CD4-positive, alpha-beta T cell treated with Interleukin-15 for 4 hours (primary cell): ENCODE results near the gene NFU1.
"Not testable (repeated sequence)": the region's sequence is repeated elsewhere in the genome, so short reads cannot be mapped to it uniquely, and the experiment has no call there.

Source experiments
- DNase-seq: peaks from one replicate; pipeline ENCODE4 v3.0.0-alpha.2; 2020; ENCODE audit warnings: low spot score

Gene NFU1

DNA sequence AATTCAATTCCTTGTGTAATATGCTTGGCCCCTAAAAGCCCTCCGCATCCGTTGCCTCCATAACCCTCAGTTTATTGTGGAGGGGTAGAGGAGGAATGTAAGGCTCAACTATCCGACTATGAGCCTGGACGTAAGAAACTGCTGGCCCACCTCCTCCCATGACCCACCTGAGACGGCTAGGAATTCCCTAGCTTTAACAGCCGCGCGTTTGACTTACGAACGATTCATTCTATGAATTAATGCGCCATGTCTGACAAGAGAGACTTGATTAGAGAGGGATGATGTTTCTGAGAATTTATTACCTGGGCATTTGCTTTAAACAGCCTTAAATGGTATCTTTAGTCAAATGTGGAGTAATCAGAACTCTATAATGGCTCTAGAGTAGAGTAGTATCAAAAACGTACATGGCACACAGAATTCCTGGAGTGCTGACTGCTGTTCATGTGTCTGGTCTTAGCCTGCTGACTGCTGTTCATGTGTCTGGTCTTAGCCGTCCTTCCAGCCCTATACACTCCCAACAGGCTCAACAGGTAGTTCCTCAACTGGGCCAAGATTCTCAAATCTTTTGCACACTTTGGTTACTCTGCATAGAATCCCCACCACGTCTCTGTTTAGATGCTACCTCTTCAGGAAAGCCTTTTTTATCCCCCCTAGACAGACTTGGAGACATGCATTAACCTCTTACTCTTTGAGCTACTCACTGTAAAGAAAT, 49.3 kb downstream of the NFU1 start:
- no peak for DNase-seq

DNA sequence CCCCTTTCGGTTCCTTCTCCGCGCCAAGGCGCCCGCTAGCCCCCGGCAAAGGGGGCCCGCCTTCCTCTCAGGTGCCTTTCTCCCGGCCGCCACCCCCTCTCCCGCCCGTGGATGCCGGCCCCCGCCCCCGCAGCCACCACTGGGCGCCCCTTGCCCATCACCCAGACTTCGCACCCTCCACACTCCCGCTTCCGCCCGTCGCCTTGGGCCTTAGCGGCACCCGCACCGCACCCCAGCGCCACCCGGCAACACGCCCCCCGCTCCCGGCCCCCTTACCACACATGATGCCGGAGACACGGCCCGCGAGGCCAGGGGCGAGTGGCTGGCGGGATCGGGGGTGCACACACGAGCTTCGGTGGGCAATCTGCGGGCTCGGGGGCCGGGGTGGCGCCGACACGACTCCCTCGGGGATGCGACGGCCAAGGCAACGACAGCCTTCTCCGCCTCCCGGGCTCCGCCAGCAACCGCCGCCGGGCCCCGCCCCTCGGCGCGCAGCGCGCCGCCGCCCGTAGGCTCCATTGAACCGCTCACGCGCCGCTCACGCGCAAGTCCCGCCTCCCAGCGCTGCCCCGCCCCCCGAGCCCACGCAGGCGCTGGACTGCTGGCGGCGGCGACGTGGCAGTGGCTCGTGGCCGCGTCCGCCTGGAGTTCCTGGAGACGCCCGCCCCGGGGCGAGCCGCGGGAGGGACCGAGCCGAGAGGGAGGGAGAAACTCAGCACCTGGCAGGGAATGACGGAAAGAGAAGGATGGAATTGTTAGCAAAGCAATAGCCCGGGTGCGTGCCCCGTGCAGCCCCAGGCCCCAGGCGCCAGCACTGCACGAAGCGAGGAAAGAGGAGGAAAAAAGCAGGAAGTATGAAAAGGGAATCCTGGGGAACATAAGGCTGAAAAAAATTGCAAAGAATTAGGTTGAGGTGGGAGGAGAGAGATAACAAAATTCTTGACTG, 50.2 kb downstream of the NFU1 start, which contains the start of gene GFPT1:
Gene GFPT1, minus strand, starts transcription at position 439 of the 946 bp plus-strand sequence. Its CDS starts 156 bp downstream, at position 283.
- DNase-seq: peak; percentile 91

GRCh38 chr2:69386360-69386759, 50.9 kb downstream of the NFU1 start:
- DNase-seq: no peak

- no peak for DNase-seq
Measured at GRCh38 chr2:69385443-69386151, 51.6 kb downstream of the NFU1 start.

GRCh38 chr2:69384618-69385081, 52.6 kb downstream of the NFU1 start:
- no peak for DNase-seq

DNA sequence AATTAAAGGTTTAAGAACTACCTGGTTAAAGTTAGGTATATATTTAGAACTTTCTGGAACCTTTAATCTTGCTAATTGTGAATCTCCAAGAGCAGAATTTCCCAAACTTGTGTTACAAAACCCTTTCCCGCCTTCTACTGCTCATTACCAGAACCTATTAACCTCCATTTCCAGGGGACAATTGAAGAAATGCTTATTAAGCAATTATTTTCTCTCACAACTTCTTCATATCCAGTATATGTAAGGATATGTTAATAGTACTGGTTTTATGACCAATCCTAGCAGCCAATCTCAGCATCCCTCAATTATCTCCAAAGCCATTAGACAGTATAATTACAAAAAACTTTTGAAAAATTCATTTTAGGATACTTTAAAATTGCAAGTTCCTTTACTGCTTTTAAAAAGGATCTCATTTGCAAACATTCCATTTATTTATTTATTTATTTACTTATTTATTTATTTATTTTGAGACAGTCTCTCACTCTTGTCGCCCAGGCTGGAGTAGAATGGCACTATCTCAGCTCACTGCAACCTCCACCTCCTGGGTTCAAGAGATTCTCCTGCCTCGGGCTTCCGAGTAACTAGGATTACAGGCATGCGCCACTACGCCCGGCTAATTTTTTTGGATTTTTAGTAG, 53.9 kb downstream of the NFU1 start:
- DNase-seq: no peak

DNA sequence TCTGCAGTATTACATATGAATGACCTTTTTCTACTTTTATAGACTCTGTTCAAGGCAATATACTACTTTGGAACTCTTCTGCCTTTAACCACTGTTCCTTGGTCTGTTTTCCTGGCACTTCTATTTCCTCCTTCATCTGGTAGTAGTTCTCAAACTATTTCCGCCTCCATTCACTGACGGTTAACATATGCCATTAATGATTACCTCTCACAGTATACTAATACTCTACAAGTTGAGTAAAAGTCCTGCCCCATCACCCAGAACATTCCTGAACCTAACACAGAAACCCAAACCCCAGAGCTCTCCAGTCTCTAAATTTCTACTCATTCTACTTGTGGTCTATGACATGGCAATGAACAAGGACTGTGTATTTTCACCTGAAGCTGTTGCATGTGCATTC, 54.7 kb downstream of the NFU1 start:
- no peak for DNase-seq

DNA sequence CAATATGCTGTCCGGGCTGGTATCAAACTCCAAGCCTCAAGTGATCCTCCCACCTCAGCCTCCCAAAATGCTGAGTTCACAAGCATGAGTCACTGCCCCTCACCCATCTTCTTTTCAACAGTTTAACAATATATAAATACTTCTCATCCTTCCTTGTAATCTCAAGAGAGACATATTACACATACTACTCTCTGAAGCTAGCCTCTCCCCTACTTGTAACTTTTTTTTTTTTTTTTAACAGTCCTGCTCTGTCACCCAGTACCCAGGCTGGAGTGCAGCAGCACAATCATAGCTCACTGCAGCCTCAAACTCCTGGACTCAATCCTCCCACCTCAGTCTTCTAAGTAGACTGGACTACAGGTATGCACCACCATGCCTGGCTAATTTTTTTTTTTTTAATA, 55.9 kb downstream of the NFU1 start:
- no peak for DNase-seq

GRCh38 chr2:69380072-69380917, 56.9 kb downstream of the NFU1 start:
- no peak for DNase-seq

DNA sequence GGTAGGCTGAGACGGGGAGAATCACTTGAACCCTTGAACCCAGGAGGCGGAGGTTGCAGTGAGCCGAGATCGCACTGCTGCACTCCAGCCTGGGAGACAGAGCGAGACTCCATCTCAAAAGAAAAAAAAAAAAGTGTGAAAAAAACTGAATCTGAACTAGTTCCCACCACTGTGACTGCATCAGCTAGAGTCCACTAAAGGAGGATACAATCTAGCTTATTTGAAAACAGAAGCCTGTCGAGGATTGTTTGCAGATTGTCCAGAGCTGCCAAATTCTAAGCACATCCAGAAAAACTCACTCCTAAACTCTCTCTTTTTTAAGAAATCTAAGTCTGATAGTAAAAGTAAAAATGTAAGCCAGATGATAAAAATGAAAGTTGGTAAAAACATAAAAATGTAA, 60.8 kb downstream of the NFU1 start:
- DNase-seq: no peak

DNA sequence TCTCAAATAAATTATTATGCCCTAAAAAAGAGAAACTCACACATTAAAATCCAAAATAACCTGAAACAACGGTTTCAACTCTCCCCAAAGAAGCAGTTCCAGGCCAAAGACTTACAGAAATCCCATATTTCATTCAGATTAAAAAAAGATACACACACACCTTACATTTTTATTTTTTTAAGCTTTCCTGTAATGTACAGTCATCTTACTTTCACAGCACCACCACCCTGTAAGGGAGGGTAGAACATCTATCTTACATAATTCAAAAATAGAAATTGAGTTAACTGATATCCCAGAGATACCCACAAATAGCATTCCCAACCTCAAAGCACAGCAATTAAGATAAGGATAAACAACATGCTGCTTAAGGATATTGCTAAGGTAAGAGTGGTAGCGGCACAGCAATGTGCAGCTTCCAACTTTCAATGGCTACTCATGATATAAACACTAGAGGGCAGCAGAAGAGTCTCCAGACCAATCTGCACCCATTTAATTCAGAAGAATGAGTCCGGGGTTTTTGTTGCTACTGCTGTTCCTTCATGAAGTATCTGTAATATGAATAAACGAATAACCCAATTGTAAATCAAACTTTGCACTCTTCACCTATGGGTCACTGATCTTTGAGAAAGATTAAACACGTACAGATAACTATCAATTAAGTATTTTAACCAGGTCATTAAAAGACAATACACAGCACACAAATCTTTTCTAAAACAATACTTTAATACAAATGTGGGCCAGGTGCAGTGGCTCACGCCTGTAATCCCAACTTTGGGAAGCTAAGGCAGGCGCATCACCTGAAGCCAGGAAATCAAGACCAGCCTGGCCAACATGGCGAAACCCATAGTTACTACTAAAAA, 61.5 kb downstream of the NFU1 start:
- DNase-seq: peak; percentile 38

- DNase-seq: no peak
Measured at GRCh38 chr2:69372767-69373166, 64.5 kb downstream of the NFU1 start.

- no peak for DNase-seq
Measured at GRCh38 chr2:69369802-69370201, 67.4 kb downstream of the NFU1 start.

DNA sequence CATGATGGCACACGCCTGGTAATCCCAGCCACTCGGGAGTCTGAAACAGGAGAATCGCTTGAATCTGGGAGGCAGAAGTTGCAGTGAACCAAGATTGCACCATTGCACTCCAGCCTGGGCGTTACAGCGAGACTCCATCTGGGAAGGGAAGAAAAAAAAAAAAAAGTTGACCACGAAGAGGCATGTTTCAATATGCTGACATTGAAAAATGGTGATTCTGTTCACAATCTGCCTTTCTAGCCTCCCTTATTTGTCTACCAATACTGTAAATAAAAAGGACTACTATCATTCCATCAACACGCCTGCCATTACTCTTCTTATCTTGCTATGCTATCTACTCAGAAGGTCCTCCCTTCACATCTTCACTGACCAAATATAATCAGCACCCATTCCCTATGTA, 68.6 kb downstream of the NFU1 start:
- no peak for DNase-seq

- DNase-seq: no peak
Measured at GRCh38 chr2:69359371-69359770, 77.9 kb downstream of the NFU1 start.

DNA sequence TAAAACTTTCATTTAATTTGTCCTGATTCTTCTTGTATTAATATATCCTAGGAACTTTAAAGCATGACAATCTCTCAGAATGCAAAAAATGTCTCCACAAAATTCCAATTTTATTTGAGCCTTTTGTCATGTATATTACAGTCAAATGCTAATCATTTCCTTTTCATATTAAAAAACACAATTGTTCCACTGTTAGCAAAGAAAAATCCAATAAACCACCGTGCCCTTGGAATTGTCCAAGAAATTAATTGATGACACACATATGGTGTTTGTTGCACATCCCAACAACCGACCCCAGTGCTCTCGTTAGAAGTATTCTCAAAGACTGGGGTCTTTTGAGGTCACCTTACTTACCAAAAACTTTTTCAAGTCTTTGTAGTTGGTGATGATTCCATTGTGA, 78.3 kb downstream of the NFU1 start:
- DNase-seq: no peak

- DNase-seq: no peak
Measured at GRCh38 chr2:69356471-69356870, 80.8 kb downstream of the NFU1 start.

DNA sequence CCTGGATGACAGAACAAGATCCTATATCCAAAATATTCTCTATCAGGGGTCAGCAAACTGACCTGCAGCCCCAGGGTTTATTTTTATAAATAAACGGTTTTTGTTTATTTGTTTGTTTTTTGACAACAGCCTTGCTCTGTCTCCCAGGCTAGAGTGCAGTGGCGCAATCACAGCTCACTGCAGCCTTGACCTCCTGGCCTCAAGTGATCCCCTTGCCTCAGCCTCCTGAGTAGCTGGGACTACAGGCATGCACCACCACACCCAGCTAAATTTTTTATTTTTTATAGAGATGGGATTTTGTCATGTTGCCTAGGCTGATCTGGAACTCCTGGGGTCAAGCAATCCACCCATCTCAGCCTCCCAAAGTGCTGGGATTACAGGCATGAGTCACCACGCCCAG, 82.3 kb downstream of the NFU1 start:
- DNase-seq: not testable (repeated sequence)

DNA sequence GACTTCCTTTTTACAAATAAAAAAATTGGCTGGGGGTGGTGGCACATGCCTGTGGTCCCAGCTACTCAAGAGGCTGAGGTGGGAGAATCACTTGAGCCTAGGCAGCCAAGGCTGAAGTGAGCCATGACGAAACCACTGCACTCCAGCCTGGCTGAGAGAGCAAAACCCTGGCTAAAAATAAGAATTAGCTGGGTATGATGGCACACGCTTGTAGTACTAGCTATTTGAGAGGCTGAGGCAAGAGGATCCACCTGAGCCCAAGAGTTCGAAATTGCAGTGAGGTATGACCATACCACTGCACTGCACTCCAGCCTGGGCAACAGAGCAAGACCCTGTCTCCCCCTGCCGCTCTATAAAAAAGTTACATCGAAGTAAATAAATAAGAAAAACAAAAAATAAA, 83.9 kb downstream of the NFU1 start:
- no peak for DNase-seq

DNA sequence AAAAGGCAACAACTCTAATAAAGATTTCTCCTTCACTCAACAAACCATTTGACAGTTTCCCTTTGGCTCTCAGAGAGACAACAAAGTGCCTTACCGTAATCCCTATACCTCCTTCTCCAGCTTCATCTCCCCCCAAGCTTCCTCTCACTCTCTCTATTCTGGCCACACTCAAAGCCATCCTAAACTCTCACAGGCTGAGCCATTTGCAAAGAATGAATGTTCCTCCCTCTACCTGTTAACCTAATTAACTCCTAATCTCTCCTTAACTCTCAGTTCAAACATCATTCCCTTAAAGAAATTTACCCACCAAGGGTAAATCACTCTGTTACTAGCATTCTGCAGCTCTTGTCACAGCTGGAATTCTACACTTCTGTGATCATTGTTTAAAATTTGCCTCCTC, 88.5 kb downstream of the NFU1 start:
- no peak for DNase-seq
